ENCODE measurements around the gene CUL7.

CUL7 gene

DNA sequence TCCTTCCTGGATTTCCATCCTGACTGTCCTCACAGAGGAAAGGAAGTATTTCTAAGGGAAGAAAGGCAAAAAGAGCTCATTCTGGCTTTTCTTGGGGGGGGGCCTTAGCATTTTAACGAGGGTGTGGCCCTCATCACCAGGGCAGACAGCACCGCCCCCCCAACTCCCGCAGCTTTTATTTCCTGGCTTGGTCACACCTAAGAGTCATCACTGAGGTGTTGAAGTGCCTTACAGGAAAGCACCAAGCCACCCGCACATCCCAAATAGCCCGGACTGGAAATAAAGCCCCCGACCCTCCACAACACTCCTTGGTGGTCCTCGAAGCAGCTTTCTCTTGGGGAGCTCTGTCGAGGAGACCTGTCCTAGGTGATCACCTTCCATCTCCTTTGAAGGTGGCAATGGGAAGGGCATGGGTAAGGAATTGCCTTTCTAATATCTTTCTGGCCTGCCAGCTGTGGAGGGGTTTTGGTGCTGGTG is 23.7 kb upstream of the CUL7 start:
- DNase-seq (ENCODE audit: low spot score), result no peak

DNA sequence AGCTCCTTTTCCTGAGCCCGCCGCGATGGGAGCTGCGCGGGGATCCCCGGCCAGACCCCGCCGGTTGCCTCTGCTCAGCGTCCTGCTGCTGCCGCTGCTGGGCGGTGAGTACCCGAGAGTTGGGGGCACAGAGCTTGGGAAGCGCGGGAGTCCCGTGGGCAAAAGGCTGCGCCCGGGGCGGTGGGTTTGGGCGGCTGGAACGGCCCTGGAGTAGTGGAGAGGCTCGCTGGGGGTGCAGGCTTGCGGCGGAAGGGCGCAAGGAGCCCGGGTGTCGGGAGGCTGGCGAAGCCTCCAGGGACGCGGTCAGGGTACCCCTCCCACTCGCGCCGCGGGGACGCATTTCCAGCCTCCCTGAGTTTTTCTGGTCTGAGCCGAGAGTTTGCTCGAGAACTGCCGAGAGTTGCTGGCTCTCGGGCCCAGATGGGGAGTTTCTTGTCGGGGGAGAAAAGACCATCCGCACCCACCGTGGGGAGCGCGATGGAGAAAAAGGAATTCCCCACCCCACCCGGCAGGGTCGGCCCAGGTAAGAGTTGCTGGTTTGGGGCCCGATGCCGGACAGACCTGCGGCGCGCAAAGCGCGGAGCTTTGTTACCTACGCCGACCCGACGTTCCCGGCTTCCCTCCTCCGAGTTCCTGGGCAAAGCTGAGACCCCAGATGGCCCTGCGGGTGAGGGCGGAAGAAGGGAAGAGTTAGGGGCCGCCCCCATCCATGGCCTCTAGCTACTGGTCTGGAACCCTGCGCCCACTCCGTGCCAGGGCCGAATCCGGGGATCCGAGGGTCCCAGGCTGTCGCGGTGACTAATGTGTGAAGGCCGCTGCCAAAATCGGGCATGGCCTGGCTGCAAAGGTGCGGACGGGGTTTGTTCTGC is 23.0 kb upstream of the CUL7 start:
- DNase-seq (ENCODE audit: low spot score), result no peak

DNA sequence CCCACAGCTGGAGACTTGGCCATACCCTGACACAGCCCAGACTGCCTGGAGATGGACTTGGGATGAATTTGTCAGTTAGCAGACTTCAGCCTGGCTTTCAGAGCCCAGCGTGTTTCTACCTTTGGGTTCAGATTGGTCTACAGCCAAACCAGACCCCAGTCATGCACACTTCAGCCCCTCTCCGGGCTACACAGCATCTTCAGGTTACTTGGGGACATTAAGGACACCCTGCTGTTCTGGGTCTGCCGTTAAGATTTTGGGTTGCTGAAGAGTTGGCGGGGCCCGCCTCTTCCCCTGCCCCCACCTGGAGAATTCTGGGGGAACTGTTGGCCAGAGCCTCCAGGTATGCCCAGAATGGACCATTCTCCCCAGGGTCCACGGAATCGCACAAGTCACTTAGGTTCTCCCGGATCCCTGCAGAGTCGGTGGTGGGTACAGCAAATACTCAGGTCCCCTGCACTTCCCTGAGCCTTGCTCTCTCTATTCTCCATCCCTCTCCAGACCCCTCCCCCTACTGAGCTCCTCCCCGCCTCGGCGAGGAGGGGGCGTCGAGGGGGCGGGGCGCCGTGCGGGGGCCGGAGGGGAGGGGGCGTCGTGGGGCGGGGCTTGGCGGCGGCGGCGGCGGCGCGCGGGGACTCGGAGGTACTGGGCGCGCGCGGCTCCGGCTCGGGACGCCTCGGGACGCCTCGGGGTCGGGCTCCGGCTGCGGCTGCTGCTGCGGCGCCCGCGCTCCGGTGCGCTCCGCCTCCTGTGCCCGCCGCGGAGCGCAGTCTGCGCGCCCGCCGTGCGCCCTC is 22.2 kb upstream of the CUL7 start, which contains the start of gene PTK7:
TSS of gene PTK7 (plus strand) at position 645 of the 794 bp plus-strand sequence. CDS start 175 bp downstream, outside the sequence.
- DNase-seq (ENCODE audit: low spot score), result no peak

DNA sequence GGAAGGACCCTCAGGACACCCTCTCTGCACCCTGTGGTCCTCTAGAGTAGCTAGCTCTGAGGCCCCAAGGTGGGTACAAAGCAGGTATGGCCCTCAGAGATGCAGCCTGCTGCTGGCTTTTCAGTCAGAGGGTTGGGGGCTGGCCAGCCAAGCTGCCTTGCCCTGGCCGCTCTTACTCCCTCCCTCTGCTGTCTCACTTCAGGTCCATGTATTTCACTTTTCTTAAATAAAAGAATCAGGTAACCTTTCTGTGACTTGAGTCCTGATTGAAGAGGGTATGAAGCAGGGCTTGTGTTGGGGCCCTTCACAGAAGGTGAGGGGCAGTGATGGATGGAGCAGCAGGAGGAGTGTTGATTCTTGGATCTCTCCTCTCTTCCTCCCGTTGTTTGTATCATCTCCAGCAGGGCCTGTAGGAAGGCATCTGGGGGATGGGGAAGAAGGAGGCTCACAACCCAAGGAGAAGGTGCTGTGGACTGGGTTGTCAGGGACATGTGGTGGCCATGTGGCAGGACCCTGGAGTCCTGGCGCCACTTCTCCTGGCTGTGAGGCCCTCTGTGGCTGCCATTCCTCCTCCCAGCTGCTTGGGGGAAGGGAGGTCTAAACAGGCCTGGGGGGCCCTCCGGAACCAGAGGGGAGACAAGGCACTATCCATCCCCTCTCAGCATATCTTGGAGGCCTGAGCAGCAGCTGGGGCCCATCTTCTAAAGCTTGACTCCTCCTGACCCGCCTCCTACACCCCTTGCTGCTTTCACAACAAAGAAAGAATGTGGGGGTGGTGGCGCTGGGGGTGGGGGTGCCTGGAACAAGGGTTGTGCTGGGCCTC is 21.4 kb upstream of the CUL7 start:
- DNase-seq (ENCODE audit: low spot score), result no peak

DNA sequence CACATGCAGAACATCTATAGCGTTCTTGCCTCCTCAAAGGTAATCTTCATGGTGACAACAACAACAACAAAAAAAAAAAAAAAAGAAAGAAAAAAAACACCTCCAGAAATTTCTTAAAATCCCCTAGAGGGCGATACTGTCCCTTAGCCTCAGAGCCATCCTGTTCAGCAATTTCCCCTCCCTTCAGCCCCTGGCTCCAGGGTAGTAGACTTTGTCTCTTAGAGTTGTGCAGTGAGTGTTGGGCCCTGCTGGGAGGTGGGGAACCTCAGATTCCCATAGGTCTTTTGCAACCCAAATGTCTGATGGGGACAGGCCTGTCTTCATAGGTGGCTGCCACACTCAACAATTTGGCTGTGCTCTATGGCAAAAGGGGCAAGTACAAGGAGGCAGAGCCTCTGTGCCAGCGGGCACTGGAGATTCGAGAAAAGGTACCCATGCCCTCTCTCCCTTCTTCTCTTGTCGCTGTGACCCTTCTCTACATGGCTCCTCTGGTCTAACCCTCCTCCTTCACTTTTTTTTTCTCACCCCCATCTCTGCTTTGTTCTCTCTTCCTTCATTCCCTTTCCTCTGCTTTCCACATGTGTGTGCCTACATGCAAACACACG is 16.5 kb upstream of the CUL7 start:
- peak; percentile 74 for DNase-seq (ENCODE audit: low spot score)

DNA sequence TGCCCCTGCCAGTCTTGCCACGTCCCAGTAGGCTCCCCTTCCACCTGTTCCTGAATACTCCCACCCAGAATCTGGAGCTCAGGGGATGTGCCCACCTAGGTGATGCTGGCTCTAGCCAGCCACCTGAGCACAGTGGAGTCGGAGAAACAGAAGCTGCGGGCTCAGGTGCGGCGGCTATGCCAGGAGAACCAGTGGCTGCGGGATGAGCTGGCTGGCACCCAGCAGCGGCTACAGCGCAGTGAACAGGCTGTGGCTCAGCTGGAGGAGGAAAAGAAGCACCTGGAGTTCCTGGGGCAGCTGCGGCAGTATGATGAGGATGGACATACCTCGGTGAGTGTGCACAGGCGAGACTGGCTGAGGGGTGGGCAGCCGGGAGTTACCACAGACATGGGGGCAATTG is 9.2 kb upstream of the CUL7 start:
- DNase-seq (ENCODE audit: low spot score), result no peak

DNA sequence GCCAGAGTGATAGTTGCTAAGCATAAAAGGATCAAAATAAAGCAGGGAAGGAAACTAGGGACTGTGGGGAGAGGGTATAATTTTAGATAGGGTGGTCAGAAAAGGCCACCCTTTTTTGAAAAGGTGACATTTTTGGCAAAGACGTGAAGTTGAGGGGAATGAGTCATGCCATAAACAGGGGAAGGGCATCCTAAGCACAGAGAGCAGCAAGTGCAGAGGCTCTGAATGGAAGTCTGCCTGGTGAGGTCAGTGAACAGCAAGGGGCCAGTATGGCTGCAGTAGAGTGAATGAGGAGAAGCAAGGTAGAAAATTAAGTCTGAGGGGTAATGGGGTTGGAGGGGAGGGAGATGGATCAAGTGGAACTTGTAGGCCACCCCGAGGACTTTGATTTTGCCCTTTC is 8.2 kb upstream of the CUL7 start:
- DNase-seq (ENCODE audit: low spot score), result no peak

DNA sequence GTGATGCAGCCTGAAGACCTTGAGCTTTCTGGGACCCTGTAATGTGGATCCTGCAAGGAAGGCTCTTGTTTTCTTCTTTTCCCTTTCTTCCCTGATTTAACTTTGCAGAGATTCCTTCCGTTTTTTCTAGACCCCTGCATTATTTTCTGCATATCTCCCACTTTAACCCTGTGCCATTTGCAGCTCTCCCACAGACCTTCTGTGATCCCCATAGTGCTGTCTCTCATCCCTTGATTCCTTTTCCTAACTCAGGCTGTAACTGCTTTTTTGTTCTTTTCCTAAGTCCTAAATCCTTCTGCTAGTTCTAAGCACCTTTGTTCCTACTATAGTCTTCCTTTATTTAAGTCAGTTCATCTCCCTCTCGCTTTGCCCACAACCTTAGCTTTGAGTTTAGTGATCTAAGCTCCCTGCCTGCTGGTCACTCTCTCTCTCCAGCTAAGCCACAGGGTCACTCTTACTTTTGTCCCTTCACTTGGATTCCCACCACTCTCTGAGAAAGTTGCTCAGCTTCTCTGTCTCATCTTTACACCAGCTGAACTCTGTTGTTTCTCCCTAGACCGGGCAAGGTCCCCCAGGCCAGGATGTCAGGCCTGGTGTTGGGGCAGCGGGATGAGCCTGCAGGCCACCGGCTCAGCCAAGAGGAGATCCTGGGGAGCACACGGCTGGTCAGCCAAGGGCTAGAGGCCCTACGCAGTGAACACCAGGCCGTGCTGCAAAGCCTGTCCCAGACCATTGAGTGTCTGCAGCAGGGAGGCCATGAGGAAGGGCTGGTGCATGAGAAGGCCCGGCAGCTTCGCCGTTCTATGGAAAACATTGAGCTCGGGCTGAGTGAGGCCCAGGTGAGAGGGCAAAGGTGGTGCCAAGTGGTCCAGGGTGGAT is 7.3 kb upstream of the CUL7 start:
- DNase-seq (ENCODE audit: low spot score), result no peak

DNA sequence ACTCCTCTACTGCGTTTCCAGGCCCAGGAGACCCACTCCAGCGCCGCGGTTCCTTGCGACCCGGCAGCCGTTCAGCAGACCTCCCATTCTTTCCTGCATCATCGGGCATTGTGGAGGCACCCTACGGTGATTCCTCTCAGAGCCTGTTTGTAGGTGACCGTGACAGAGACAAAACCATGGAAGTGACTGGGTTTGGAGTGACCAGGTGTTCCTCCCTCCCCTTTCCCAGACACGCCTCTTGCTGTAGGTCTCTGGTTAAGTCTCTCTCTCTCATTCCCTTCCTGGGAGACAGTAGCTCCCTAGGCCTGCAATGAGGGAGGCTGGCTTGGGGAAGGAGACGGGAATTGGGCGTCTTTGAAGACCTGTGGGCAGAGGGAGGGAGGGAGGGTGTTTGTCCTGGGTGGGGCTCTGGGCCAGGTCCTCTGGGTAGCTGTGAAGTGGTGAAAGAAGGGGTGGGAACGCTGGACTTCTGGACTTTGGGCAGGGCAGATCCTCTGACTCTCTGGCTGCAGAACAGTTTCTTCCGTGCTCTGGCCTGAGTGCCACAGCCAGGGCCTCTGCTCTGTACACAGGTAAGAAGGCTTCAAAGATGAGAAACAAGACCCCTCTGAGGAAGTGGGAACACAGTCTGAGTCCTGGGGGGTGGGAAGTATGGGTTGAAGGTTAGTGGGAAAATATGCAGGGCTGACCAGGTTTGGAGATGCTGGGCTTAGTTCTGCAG is 6.5 kb upstream of the CUL7 start:
- peak; percentile 56 for DNase-seq (ENCODE audit: low spot score)

DNA sequence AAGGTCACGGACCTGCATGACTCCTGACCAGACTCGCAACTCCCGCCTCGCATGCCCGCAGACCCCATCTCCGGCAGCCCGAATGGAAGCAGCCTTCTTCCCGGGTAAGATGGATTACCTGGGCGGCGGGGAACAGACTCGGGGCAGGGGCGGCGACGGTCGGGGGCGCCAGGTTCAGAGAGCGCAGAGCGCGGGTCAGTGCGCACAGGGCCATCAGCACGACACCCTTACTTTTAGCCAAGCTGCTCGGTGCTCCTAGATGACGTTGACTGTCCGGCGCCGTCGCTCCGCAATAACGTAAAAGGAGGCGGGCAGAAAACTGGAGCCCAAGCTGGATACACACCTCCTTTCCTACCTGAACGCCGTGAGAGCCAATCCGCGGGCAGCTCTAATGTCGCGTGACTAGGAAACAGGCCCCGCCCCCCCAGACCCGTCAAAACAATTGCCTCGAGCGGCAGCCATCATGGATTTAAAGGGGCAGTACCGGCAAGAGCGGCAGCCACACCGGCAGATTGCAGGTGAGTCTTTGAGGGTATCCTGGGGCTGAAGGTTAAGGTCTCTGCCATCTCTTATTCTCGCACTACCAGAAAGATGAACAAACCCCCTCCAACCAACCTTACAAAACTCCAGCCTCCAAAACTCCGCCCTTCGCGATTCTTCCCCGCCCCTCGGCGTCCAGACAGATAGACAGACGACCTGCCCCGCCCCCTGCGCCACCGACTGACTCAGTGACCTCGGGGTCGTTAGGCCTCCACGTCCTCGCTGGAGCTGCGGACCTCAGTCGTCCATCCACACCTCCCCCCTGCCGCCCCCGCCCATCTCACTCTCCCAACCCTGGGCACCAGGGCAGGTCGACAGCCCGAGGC is 5.8 kb upstream of the CUL7 start, which contains the start of the genes KLC4 and MRPL2:
TSS of gene KLC4 (plus strand) at position 464 of the 866 bp plus-strand sequence. CDS start 1,705 bp downstream, outside the sequence.
TSS of gene MRPL2 (minus strand) at position 267 of the 866 bp plus-strand sequence. CDS start at position 214, 53 bp downstream.
- DNase-seq (ENCODE audit: low spot score), result peak; percentile 97

DNA sequence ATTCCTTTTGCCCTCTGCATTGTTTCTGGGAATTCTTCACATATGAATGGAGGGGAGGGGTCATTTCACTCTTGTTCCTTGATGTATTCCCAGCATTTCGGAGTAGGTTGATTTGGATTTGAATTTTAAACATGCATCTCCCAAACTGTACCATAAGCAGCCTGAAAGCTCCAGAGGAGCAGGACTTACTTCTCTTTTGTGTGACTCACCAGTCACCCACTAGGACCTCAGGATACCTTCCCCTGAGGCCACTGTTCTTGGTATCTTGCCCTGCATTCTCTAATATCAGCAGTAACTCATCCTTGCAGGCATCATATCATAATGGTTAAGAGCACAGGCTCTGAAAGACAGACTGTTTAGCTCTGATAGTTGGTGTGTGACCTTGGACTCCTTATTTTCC is 4.9 kb upstream of the CUL7 start:
- no peak for DNase-seq (ENCODE audit: low spot score)

DNA sequence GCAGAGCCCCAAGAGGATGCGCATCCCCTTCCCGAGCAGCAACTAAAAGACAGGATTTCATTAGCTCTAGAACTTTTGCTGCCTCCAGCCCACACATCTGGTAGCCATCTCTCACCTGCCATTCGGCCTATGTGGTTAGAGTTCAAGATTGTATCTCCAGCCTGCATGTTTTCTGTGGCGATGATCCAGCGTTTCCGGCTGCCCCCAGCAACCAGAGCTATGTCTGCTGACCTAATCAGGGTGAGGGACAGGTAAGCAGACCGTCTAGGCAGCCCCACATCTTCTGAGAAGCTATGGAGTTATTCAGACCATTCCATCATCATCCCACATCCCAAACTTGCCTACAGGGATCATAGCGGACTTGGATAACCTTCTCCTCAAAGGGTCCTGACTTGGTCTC is 2.3 kb upstream of the CUL7 start:
- DNase-seq (ENCODE audit: low spot score), result no peak

DNA sequence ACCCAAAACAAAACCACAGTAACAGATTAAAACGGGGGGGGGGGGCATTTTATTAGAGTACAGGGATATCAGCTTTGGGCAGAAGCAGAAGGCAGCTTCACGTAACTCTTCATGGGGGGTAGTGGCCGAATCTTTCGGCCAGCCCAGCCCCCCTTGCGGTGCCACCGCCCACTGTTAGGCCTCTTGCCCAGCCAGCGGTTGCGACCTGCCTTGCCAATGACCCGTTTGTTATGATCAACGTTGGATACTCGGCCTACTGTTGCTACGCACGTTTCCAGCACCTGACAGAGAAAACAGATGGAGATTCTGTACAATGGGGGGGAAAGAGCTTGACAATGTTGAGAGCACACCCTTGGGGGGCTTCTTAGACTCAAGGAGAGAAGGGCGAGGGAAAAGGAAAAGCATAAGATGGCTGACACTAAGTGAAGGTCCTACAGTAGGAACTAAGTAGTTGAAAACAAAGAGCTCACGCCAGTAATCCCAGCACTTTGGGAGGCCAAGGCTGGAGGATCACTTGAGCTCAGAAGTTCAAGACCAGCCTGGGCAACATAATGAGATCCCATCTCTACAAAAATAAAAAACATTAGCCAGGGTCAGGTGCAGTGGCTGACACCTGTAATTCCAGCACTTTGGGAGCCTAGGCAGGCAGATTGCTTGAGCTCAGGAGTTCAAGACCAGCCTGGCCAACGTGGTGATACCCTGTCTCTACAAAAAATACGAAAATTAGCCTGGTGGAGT is 724 bp upstream of the CUL7 start:
- no peak for DNase-seq (ENCODE audit: low spot score)

DNA sequence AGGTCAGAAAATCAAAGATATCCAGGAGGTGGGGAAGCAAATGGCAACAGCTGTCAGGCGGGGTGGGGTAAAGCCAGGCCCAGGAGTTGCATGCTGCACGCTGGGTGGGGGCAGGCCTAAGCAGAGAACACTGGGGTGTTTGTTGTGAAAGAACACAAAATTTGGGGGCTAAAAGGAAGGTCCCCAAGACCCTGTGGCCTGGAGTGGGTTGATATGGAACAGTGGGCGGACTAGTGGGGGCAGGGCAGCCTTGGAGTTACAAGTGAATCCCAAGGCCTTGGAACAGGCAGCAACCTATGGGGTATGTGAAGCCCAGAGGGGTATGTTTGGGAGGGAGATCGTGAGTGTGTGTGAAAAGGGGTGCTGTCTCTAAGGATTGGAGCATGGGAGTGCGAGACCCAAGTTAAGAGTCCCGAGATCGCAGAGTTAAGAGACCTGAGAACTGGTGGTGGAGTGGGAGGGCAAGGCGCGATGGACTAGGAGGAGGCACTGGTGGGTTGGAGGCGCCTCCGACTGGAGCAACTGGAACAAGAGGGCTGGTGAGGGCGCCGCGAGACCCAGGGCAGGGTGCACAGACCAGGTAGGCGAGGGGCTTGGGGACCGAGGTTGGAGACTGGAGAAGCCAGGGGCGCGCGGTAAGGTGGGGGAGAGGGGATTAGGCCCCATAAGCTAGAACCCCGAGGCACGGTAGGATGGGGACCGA is 658 bp downstream of the CUL7 start:
- no peak for DNase-seq (ENCODE audit: low spot score)

DNA sequence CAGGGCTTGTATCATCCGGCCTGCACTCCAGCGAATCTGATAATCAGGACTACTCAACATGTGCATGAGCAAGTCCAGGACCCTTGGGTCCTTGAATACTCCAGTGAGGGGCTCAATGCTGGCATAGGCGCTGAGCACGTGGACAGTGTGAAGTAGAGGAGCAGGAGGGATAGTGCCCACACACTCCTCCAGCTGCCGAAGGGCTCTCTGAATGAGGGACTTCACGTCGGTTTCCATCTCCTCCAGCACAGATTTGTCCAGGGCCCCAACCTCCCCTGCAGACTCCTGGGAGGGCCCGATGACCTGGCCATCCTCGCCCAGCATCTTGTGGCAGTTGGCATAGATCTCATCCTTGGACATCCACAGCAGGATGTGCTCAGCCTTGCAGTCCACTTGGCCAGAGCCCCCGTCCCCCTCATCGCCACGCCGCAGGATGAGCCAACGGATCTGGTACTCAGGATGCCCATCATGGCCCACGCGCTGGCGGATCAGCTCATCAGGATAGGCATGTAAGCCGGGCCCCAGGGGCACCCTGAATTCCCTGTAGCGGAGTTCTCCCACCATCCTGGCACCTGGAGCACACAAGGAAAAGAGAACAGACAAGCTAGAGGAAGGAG is 1.3 kb downstream of the CUL7 start:
- DNase-seq (ENCODE audit: low spot score), result no peak

DNA sequence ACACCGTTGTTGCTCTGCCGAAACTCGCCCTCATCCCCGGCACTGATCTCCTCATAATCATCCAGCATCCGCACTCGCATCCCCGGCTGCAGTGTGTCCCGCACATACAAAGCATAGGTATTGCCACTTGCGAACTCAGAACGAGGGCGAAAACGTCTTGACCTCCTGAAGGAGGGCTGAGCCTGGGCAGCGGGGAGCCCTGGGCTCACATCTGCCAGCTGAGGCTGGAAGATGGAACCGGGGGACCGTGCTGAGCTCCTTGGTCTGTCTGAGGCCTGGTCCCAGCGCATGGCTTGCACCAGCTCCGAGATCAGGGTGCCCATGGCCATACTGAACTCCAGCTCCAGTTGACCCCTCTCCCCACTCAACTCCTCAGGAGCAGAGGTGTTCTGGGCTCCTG is 2.7 kb downstream of the CUL7 start:
- no peak for DNase-seq (ENCODE audit: low spot score)

DNA sequence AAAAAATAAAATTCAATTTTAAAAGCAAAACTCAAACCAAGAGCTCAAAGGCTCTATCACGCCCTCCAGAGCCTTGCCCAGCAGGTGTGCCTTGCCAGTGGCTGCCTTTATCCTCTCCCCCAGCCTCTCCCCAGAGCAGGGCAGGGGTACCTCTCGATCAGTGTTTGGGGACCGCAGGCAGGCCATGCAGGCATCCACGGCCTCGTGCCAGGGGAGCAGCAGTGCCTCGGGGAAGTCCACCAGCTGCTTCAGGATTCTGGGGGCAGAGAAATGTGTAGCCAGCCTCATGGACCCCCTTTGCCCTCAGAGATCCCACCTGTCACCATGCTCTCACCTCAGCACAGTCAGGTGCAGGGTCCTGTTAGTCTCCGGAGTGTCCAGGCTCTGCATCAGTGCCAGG is 5.7 kb downstream of the CUL7 start:
- no peak for DNase-seq (ENCODE audit: low spot score)

All from HuH-7.5 (cell line).